Panc1 (cell line): ENCODE data around the gene ERC2. TPM values are rescaled to one million over a fixed set of nuclear protein-coding genes. Genes with fewer than 3 reads are reported as not detected.

Experiments used
- ATAC-seq: fragments of 200-7000 bp; cut with Tn5 transposase; 2 replicates; pipeline ENCODE4 v1.9.1; 2020; ENCODE audit warnings: mild to moderate bottlenecking, moderate library complexity
- BruUV-seq: library from RNA; stranded (reverse); fragments of 400-500 nt; replicated peaks from 2 replicates; lab custom pipeline; 2021; lab: Mats Ljungman, UMichigan
- CTCF ChIA-PET: fragments of 300-600 bp; sonication (Branson Sonifier 250); formaldehyde crosslinking; loops from one replicate; lab custom pipeline; 2022; ENCODE audit warnings: antibody characterized with exemption; lab: Charles Lee
- POLR2A ChIA-PET: fragments of 300-600 bp; sonication (Branson Sonifier 250); formaldehyde crosslinking; loops from one replicate; lab custom pipeline; 2022; ENCODE audit warnings: antibody characterized with exemption; lab: Charles Lee
- DNase-seq: peaks from one replicate; pipeline ENCODE4 v3.0.0-alpha.2; 2010; ENCODE audit warnings: low read depth, low spot score
- H3K27ac ChIP-seq: 2 replicates; pipeline ENCODE4 v1.5.1; 2011; ENCODE audit warnings: mild to moderate bottlenecking, low read length, inconsistent platforms
- H3K27me3 ChIP-seq: fragments of 200-500 bp; sonication (Bioruptor generic); 2 replicates; pipeline ENCODE4 v1.6.0; 2014; ENCODE audit warnings: low read length, inconsistent platforms; ENCODE audit not compliant: control insufficient read depth, insufficient read depth
- H3K36me3 ChIP-seq: fragments of 200-500 bp; sonication (Bioruptor generic); 2 replicates; pipeline ENCODE4 v1.5.1; 2014; ENCODE audit warnings: inconsistent platforms, mild to moderate bottlenecking, low read length, moderate library complexity; ENCODE audit not compliant: control insufficient read depth, insufficient read depth
- H3K4me1 ChIP-seq: 2 replicates; pipeline ENCODE4 v1.5.1; 2011; ENCODE audit warnings: inconsistent platforms, mild to moderate bottlenecking, low read length, moderate library complexity; ENCODE audit not compliant: control insufficient read depth, insufficient read depth
- H3K4me3 ChIP-seq, 2 experiments: 2 replicates each; pipeline ENCODE4 v1.5.1; 2011 to 2012; ENCODE audit warnings: low read depth in 2 of 2, low read length in 2 of 2, mild to moderate bottlenecking in 2 of 2, inconsistent platforms in 1 of 2, moderate library complexity in 1 of 2
- H3K9me3 ChIP-seq: fragments of 200-500 bp; sonication (Bioruptor generic); 2 replicates; pipeline ENCODE4 v1.5.1; 2014; ENCODE audit warnings: low read depth, mild to moderate bottlenecking, inconsistent platforms, low read length, moderate library complexity; ENCODE audit not compliant: control insufficient read depth, insufficient read depth
- POLR2AphosphoS5 ChIP-seq: IDR thresholded peaks from 2 replicates; pipeline ENCODE4 v1.6.1; 2012; ENCODE audit warnings: mild to moderate bottlenecking, low read depth, low read length, moderate library complexity
- SIN3A ChIP-seq: IDR thresholded peaks from 2 replicates; pipeline ENCODE4 v1.6.1; 2012; ENCODE audit warnings: low read depth, mild to moderate bottlenecking, low read length, moderate library complexity, borderline replicate concordance; ENCODE audit not compliant: insufficient read depth
- TCF7L2 ChIP-seq: IDR thresholded peaks from 2 replicates; pipeline ENCODE4 v1.6.1; 2011; ENCODE audit warnings: mild to moderate bottlenecking, low read depth, low read length, inconsistent platforms
- in situ Hi-C: cut with HindIII; loops from 2 replicates; pipeline ENCODE4 v1.10.0; 2016; ENCODE audit warnings: low sequenced_read_pairs, low pct_unique_long_range_greater_than_20kb
- intact Hi-C: fragments of 100-400 bp; cut with micrococcal nuclease; formaldehyde crosslinking; loops from one replicate; pipeline ENCODE4 v1.10.0; 2022; ENCODE audit not compliant: unreplicated experiment
- total RNA-seq: library from RNA; stranded (reverse); gene quantifications from one replicate; pipeline ENCODE4 v1.2.1, GENCODE V29; 2021; ENCODE audit not compliant: unreplicated experiment
- TF ChIP-seq, protein P1 (sequence below): fragments of 450-650 bp; IDR thresholded peaks from 2 replicates; pipeline ENCODE4 v1.5.1; 2017; ENCODE audit warnings: mild to moderate bottlenecking
- TF ChIP-seq, protein P2 (sequence below), 2 experiments: IDR thresholded peaks; 2 replicates each; pipeline ENCODE4 v1.6.1; 2011 to 2012; ENCODE audit warnings: low read depth in 2 of 2, control low read depth in 1 of 2, low read length in 1 of 2, mild to moderate bottlenecking in 1 of 2, moderate library complexity in 1 of 2; ENCODE audit not compliant: insufficient read depth in 1 of 2

Gene ERC2
- total RNA-seq, 1 experiment from 2014 or later = 0.33 TPM

DNA sequence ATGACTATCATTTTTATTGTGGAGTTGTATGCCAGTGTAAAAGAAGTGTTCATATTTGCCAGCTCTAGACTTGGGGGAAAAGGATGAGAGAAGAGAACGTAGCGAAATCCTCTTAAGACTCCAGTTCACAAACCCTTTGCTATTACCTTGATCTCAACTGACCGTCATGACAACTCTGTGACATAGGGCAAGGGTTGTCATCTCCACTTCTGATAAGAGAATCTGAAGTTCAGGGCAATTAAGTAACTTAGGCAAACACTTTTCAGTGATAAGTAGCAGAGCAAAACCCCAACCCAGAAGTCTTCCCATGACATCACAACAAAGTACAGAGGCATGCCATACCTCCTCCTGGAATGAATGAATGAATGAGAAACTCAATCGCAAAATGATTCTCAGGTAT is 940.9 kb downstream of the ERC2 start:
- no peaks in the 10 kb centered on the region for H3K9me3 ChIP-seq
- DNase-seq (no peak), ATAC-seq (no peak)
- no peak overlapping the region for H3K4me3 ChIP-seq
- H3K27me3 ChIP-seq = no peaks in the 10 kb centered on the region
- ChIA-PET POLR2A (no interaction called here), CTCF (no interaction called here)
- in situ Hi-C loops (no loop called here), intact Hi-C loops (no loop called here)
- H3K27ac ChIP-seq = no peak overlapping the region
- H3K4me1 ChIP-seq = no peaks in the 10 kb centered on the region
- BruUV-seq = no TSS peak
- TF ChIP-seq SIN3A (no peak), POLR2AphosphoS5 (no peak), TCF7L2 (no peak)
- TF ChIP-seq, protein P1, sequence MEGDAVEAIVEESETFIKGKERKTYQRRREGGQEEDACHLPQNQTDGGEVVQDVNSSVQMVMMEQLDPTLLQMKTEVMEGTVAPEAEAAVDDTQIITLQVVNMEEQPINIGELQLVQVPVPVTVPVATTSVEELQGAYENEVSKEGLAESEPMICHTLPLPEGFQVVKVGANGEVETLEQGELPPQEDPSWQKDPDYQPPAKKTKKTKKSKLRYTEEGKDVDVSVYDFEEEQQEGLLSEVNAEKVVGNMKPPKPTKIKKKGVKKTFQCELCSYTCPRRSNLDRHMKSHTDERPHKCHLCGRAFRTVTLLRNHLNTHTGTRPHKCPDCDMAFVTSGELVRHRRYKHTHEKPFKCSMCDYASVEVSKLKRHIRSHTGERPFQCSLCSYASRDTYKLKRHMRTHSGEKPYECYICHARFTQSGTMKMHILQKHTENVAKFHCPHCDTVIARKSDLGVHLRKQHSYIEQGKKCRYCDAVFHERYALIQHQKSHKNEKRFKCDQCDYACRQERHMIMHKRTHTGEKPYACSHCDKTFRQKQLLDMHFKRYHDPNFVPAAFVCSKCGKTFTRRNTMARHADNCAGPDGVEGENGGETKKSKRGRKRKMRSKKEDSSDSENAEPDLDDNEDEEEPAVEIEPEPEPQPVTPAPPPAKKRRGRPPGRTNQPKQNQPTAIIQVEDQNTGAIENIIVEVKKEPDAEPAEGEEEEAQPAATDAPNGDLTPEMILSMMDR = no peak
- TF ChIP-seq, protein P2, sequence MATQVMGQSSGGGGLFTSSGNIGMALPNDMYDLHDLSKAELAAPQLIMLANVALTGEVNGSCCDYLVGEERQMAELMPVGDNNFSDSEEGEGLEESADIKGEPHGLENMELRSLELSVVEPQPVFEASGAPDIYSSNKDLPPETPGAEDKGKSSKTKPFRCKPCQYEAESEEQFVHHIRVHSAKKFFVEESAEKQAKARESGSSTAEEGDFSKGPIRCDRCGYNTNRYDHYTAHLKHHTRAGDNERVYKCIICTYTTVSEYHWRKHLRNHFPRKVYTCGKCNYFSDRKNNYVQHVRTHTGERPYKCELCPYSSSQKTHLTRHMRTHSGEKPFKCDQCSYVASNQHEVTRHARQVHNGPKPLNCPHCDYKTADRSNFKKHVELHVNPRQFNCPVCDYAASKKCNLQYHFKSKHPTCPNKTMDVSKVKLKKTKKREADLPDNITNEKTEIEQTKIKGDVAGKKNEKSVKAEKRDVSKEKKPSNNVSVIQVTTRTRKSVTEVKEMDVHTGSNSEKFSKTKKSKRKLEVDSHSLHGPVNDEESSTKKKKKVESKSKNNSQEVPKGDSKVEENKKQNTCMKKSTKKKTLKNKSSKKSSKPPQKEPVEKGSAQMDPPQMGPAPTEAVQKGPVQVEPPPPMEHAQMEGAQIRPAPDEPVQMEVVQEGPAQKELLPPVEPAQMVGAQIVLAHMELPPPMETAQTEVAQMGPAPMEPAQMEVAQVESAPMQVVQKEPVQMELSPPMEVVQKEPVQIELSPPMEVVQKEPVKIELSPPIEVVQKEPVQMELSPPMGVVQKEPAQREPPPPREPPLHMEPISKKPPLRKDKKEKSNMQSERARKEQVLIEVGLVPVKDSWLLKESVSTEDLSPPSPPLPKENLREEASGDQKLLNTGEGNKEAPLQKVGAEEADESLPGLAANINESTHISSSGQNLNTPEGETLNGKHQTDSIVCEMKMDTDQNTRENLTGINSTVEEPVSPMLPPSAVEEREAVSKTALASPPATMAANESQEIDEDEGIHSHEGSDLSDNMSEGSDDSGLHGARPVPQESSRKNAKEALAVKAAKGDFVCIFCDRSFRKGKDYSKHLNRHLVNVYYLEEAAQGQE (IDR thresholded peaks at IDR 0.05; ENCODE audit: insufficient read depth in 1 of 2, low read depth in 2 of 2, low read length in 1 of 2) = no peak
- H3K36me3 ChIP-seq = no peaks in the 10 kb centered on the region

DNA sequence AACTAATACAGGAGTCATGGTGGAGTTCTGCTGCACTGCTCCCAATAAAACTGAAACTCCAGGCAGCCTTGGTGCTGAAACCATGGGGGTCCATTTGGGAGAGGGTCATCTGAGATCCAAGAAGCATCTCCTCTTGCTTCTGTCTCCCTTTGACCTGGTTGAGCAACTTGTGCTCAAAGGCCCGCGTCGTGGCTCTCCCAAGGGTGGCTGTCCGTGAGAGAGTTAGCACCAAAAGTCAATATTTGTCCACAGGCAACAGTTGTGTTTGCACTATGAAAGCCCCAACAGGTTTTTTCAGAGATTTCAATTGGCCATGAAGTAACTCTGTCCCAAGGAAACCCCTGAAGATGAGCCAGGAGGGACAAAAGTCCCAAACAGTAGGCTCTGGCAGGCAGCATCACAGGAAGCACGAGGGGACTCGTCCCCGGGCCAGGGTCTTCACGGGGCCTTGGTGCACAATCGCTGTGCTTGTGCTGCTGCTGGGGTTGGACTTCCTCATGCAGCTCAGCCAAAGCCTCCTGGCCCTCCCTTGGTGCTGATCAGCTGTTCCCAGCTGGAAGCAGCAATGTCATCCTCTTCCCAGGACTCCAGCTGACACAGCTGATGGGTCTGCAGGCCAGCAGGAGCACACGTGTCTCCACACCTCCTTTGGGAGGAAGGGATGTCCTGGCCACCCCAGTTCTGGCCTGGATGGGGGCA is 941.8 kb downstream of the ERC2 start:
- DNase-seq (no peak), ATAC-seq (no peak)
- Histone ChIP-seq H3K36me3 (no peaks in the 10 kb centered on the region), H3K27ac (no peak overlapping the region), H3K9me3 (no peaks in the 10 kb centered on the region), H3K27me3 (no peaks in the 10 kb centered on the region), H3K4me3 (no peak overlapping the region), H3K4me1 (no peaks in the 10 kb centered on the region)
- no peak for TF ChIP-seq SIN3A
- no peak for TF ChIP-seq POLR2AphosphoS5
- TF ChIP-seq, protein P2 (IDR thresholded peaks at IDR 0.05; ENCODE audit: insufficient read depth in 1 of 2, low read depth in 2 of 2, low read length in 1 of 2) = no peak
- TF ChIP-seq, protein P1 = no peak
- no peak for TF ChIP-seq TCF7L2
- in situ Hi-C loops = no loop called here
- no TSS peak for BruUV-seq
- ChIA-PET CTCF (no interaction called here), POLR2A (no interaction called here)
- intact Hi-C loops = no loop called here
